Liver (tissue), 9 donors: ENCODE measurements around the gene CAMKMT. TPM values are rescaled to one million over a fixed set of nuclear protein-coding genes. Genes with fewer than 3 reads are reported as not detected.

Experiments
- DNase-seq: peaks from one replicate; pipeline ENCODE4 v3.0.0-alpha.2; 2017; ENCODE audit warnings: low spot score
- H3K27ac ChIP-seq, 2 donors: one replicate each; pipeline ENCODE4 v1.7.0; 2013; ENCODE audit warnings: inconsistent platforms in 2 of 2, low read length in 2 of 2, control low read depth in 1 of 2, low read depth in 1 of 2, mild to moderate bottlenecking in 1 of 2
- H3K27me3 ChIP-seq, 4 donors: one replicate each; pipeline versions ENCODE4 v1.6.1 to v1.7.0; 2013; ENCODE audit warnings: low read length in 3 of 4, inconsistent platforms in 1 of 4, mild to moderate bottlenecking in 1 of 4, moderate library complexity in 1 of 4; ENCODE audit not compliant: control insufficient read depth in 4 of 4, insufficient read depth in 4 of 4
- H3K36me3 ChIP-seq, 4 donors: one replicate each; pipeline versions ENCODE4 v1.6.1 to v1.7.0; 2013; ENCODE audit warnings: low read length in 3 of 4, mild to moderate bottlenecking in 3 of 4, low read depth in 1 of 4, moderate library complexity in 1 of 4; ENCODE audit not compliant: control insufficient read depth in 4 of 4, insufficient read depth in 3 of 4
- H3K4me1 ChIP-seq, 4 donors: one replicate each; pipeline versions ENCODE4 v1.6.1 to v1.7.0; 2013; ENCODE audit warnings: low read length in 3 of 4, mild to moderate bottlenecking in 3 of 4, moderate library complexity in 1 of 4; ENCODE audit not compliant: control insufficient read depth in 4 of 4, insufficient read depth in 4 of 4
- H3K4me3 ChIP-seq, 3 donors: one replicate each; pipeline versions ENCODE4 v1.6.1 to v1.7.0; 2013; ENCODE audit warnings: low read length in 3 of 3, control low read depth in 1 of 3, low read depth in 1 of 3, mild to moderate bottlenecking in 1 of 3
- H3K9ac ChIP-seq, 2 donors: one replicate each; pipeline ENCODE4 v1.7.0; 2013; ENCODE audit warnings: low read length in 2 of 2, mild to moderate bottlenecking in 2 of 2, moderate library complexity in 2 of 2, control low read depth in 1 of 2, low read depth in 1 of 2
- H3K9me3 ChIP-seq, 4 donors: one replicate each; pipeline versions ENCODE4 v1.6.1 to v1.7.0; 2013; ENCODE audit warnings: low read length in 3 of 4; ENCODE audit not compliant: control insufficient read depth in 4 of 4
- ATF3 ChIP-seq: IDR thresholded peaks from 2 replicates; pipeline ENCODE4 v1.6.1; 2016; ENCODE audit warnings: antibody characterized with exemption
- EGR1 ChIP-seq, 2 donors: IDR thresholded peaks; 2 replicates each; pipeline ENCODE4 v1.6.1; 2016 to 2018; ENCODE audit warnings: antibody characterized with exemption in 2 of 2, low read depth in 2 of 2
- FOXA1 ChIP-seq: IDR thresholded peaks from 2 replicates; pipeline ENCODE4 v1.6.1; 2016; ENCODE audit warnings: antibody characterized with exemption
- FOXA2 ChIP-seq: IDR thresholded peaks from 2 replicates; pipeline ENCODE4 v1.6.1; 2016; ENCODE audit warnings: antibody characterized with exemption
- GABPA ChIP-seq, 2 donors: IDR thresholded peaks in 1 of 2; conservative IDR thresholded peaks in 1 of 2; 2 replicates each; pipeline ENCODE4 v1.6.1; 2016; ENCODE audit warnings: antibody characterized with exemption in 2 of 2, mild to moderate bottlenecking in 1 of 2, moderate library complexity in 1 of 2
- HNF4A ChIP-seq, 2 donors: conservative IDR thresholded peaks; 2 replicates each; pipeline ENCODE4 v1.6.1; 2016; ENCODE audit warnings: antibody characterized with exemption in 2 of 2, mild to moderate bottlenecking in 2 of 2
- HNF4G ChIP-seq: IDR thresholded peaks from 2 replicates; pipeline ENCODE4 v1.6.1; 2016; ENCODE audit warnings: antibody characterized with exemption
- JUND ChIP-seq, 2 donors: IDR thresholded peaks; 2 replicates each; pipeline ENCODE4 v1.6.1; 2016; ENCODE audit warnings: antibody characterized with exemption in 2 of 2
- NR2F2 ChIP-seq: IDR thresholded peaks from 2 replicates; pipeline ENCODE4 v1.6.1; 2016; ENCODE audit warnings: antibody characterized with exemption
- RAD21 ChIP-seq, 2 donors: IDR thresholded peaks; 2 replicates each; pipeline ENCODE4 v1.6.1; 2016; ENCODE audit warnings: antibody characterized with exemption in 2 of 2, mild to moderate bottlenecking in 2 of 2
- REST ChIP-seq: IDR thresholded peaks from 2 replicates; pipeline ENCODE4 v1.6.1; 2016; ENCODE audit warnings: antibody characterized with exemption, mild to moderate bottlenecking
- RXRA ChIP-seq, 2 donors: IDR thresholded peaks; 2 replicates each; pipeline ENCODE4 v1.6.1; 2017 to 2018; ENCODE audit warnings: antibody characterized with exemption in 2 of 2, mild to moderate bottlenecking in 1 of 2
- SP1 ChIP-seq: IDR thresholded peaks from 2 replicates; pipeline ENCODE4 v1.6.1; 2018; ENCODE audit warnings: antibody characterized with exemption, mild to moderate bottlenecking
- TAF1 ChIP-seq: conservative IDR thresholded peaks from 2 replicates; pipeline ENCODE4 v1.6.1; 2016; ENCODE audit warnings: antibody characterized with exemption, mild to moderate bottlenecking
- YY1 ChIP-seq: IDR thresholded peaks from 2 replicates; pipeline ENCODE4 v1.6.1; 2016; ENCODE audit warnings: antibody characterized with exemption, mild to moderate bottlenecking
- ZBTB33 ChIP-seq: IDR thresholded peaks from 2 replicates; pipeline ENCODE4 v1.6.1; 2016; ENCODE audit warnings: antibody characterized with exemption
- WGBS: extraction: QIAGEN DNeasy Blood & Tissue Kit; methylation state at CpG from one replicate; pipeline ENCODE4 v1.1.7; 2013; 5-methylcytosine and 5-hydroxymethylcytosine counted together
- polyA plus RNA-seq, 2 donors: library from polyadenylated mRNA; stranded (reverse) in 1 of 2; unstranded in 1 of 2; fragments of 200-250 nt in 1 of 2; fragments of >200 nt in 1 of 2; fragmentation: Nextera tagmentation in 1 of 2; extraction: Ambion mirVana in 1 of 2; gene quantifications; one replicate each; pipeline versions ENCODE4 v1.2.1 to v1.2.3, GENCODE V29; 2013 to 2015
- total RNA-seq, 2 donors: library from RNA; depleted of rRNA; stranded (reverse); fragments of >200 nt; gene quantifications; one replicate each; pipeline ENCODE4 v1.2.3, GENCODE V29; 2014
- TF ChIP-seq, protein P1 (sequence below): IDR thresholded peaks from 2 replicates; pipeline ENCODE4 v1.6.1; 2016; ENCODE audit warnings: antibody characterized with exemption
- TF ChIP-seq, protein P2 (sequence below): fragments of 150-350 bp; IDR thresholded peaks from 2 replicates; pipeline ENCODE4 v1.5.1; 2017; ENCODE audit warnings: improper control_type of control experiment, low read depth, low read length; ENCODE audit not compliant: missing input control
- donor health status: healthy.
- donor health status: healthy.
- donor health status: healthy.
- donor health status: healthy.
- donor health status: healthy.

The CAMKMT gene
- total and polyA plus RNA-seq, 4 donors = 1.5 to 12.7 (median 7.1) TPM

GRCh38 chr2:44740678-44741077 is 378.9 kb downstream of the CAMKMT start:
- Histone ChIP-seq H3K4me1 (peaks cover 0 to 2% (median 0%) of the 10 kb centered on the region in 4 donors), H3K9ac (no peak overlapping the region), H3K36me3 (no peaks in the 10 kb centered on the region), H3K27ac (no peak overlapping the region), H3K9me3 (peaks cover 0 to 5% (median 1%) of the 10 kb centered on the region in 4 donors), H3K4me3 (no peak overlapping the region), H3K27me3 (no peaks in the 10 kb centered on the region)
- no peak for DNase-seq
- 71% methylated on average over 1 of the region's 1 CpG for WGBS
- no peak for TF ChIP-seq EGR1 (IDR thresholded peaks at IDR 0.05; ENCODE audit: low read depth in 2 of 2)
- TF ChIP-seq HNF4A (conservative IDR thresholded peaks at IDR 0.05) = no peak
- no peak for TF ChIP-seq GABPA (IDR thresholded peaks at IDR 0.05 in 1 of 2, conservative IDR thresholded peaks at IDR 0.05 in 1 of 2)
- TF ChIP-seq, protein P1, sequence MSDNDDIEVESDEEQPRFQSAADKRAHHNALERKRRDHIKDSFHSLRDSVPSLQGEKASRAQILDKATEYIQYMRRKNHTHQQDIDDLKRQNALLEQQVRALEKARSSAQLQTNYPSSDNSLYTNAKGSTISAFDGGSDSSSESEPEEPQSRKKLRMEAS = no peak
- TF ChIP-seq FOXA1 = no peak
- no peak for TF ChIP-seq SP1
- no peak for TF ChIP-seq RXRA (IDR thresholded peaks at IDR 0.05)
- TF ChIP-seq FOXA2 = no peak
- no peak for TF ChIP-seq REST
- TF ChIP-seq ZBTB33 = no peak
- no peak for TF ChIP-seq YY1
- no peak for TF ChIP-seq TAF1
- TF ChIP-seq RAD21 (IDR thresholded peaks at IDR 0.05) = no peak
- TF ChIP-seq, protein P2, sequence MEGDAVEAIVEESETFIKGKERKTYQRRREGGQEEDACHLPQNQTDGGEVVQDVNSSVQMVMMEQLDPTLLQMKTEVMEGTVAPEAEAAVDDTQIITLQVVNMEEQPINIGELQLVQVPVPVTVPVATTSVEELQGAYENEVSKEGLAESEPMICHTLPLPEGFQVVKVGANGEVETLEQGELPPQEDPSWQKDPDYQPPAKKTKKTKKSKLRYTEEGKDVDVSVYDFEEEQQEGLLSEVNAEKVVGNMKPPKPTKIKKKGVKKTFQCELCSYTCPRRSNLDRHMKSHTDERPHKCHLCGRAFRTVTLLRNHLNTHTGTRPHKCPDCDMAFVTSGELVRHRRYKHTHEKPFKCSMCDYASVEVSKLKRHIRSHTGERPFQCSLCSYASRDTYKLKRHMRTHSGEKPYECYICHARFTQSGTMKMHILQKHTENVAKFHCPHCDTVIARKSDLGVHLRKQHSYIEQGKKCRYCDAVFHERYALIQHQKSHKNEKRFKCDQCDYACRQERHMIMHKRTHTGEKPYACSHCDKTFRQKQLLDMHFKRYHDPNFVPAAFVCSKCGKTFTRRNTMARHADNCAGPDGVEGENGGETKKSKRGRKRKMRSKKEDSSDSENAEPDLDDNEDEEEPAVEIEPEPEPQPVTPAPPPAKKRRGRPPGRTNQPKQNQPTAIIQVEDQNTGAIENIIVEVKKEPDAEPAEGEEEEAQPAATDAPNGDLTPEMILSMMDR = no peak
- no peak for TF ChIP-seq ATF3
- no peak for TF ChIP-seq JUND (IDR thresholded peaks at IDR 0.05)
- no peak for TF ChIP-seq NR2F2
- TF ChIP-seq HNF4G = no peak
